Gastrocnemius medialis (tissue), 4 donors: ENCODE data around the gene POLR2A. TPM values are rescaled to one million over a fixed set of nuclear protein-coding genes. Genes with fewer than 3 reads are reported as not detected.

ENCODE experiments used
- ATAC-seq, 2 donors: fragments of 150-250 bp; one replicate each; pipeline ENCODE4 v1.9.1; 2016
- DNase-seq, 2 donors: peaks; one replicate each; pipeline ENCODE4 v3.0.0-alpha.2; 2019
- H3K27ac ChIP-seq, 4 donors: fragments of 200-600 bp; sonication (generic); 1 replicate in 1 of 4; 2 replicates in 3 of 4; pipeline ENCODE4 v1.5.1; 2016 to 2018; ENCODE audit warnings: mild to moderate bottlenecking in 2 of 4, moderate library complexity in 1 of 4
- H3K27me3 ChIP-seq, 3 donors: fragments of 200-600 bp; sonication (generic) in 2 of 3; 1 replicate in 1 of 3; 2 replicates in 2 of 3; pipeline versions ENCODE4 v1.5.1 to v1.6.0; 2016 to 2019; ENCODE audit warnings: mild to moderate bottlenecking in 1 of 3, moderate library complexity in 1 of 3
- H3K36me3 ChIP-seq, 2 donors: fragments of 200-600 bp; sonication (generic) in 1 of 2; one replicate each; pipeline ENCODE4 v1.5.1; 2017 to 2018
- H3K4me1 ChIP-seq, 2 donors: fragments of 200-600 bp; sonication (generic) in 1 of 2; one replicate each; pipeline ENCODE4 v1.5.1; 2016 to 2017; ENCODE audit warnings: mild to moderate bottlenecking in 2 of 2
- H3K4me3 ChIP-seq, 4 donors: fragments of 200-600 bp; sonication (generic) in 3 of 4; 1 replicate in 1 of 4; 2 replicates in 3 of 4; pipeline ENCODE4 v1.5.1; 2016 to 2019; ENCODE audit warnings: mild to moderate bottlenecking in 2 of 4
- H3K9me3 ChIP-seq, 3 donors: fragments of 200-600 bp; sonication (generic) in 2 of 3; 1 replicate in 1 of 3; 2 replicates in 2 of 3; pipeline ENCODE4 v1.5.1; 2016 to 2019
- CTCF ChIP-seq, 5 experiments: fragments of 450-650 bp in 3 of 5; fragments of 200-600 bp in 2 of 5; sonication (generic) in 2 of 5; IDR thresholded peaks in 4 of 5; conservative IDR thresholded peaks in 1 of 5; 1 replicate in 4 of 5; 2 replicates in 1 of 5; pipeline ENCODE4 v1.5.1; 2016 to 2019; ENCODE audit warnings: antibody characterized with exemption in 5 of 5, mild to moderate bottlenecking in 3 of 5, moderate library complexity in 3 of 5
- POLR2A ChIP-seq, 2 donors: fragments of 450-650 bp; IDR thresholded peaks; one replicate each; pipeline ENCODE4 v1.6.1; 2017; ENCODE audit warnings: antibody characterized with exemption in 2 of 2, mild to moderate bottlenecking in 2 of 2, moderate library complexity in 2 of 2
- in situ Hi-C, 4 donors: fragments of 200-750 bp; cut with MboI; loops; one replicate each; pipeline versions ENCODE4 v1.15.0 to v1.8.0; 2017; ENCODE audit warnings: low sequenced_read_pairs in 4 of 4
- intact Hi-C: fragments of 100-400 bp; cut with DNase I; formaldehyde crosslinking; loops from one replicate; pipeline ENCODE4 v1.15.1; 2023; ENCODE audit warnings: low total_unique reads
- total RNA-seq, 4 donors: library from RNA; depleted of rRNA; stranded (reverse); fragments of >200 nt; gene quantifications; one replicate each; pipeline versions ENCODE4 v1.1.0 to v1.2.3, GENCODE V29; 2016

The POLR2A gene
- total RNA-seq, 4 donors from 2014 or later = 20.3 to 56.9 (median 39.3) TPM

GRCh38 chr17:7476951-7477350 is 7.2 kb upstream of the POLR2A start:
- Histone ChIP-seq H3K9me3 (no peaks in the 10 kb centered on the region), H3K27ac (peak overlapping the region; percentile 97 to 100 (median 100)), H3K27me3 (no peaks in the 10 kb centered on the region), H3K4me1 (peaks cover 57 to 74% of the 10 kb centered on the region in 2 donors), H3K36me3 (no peaks in the 10 kb centered on the region), H3K4me3 (peak overlapping the region; percentile 80 to 99 (median 92))
- intact Hi-C loops = loop anchor here (2.0 kb wide), 1 partner anchor 32 kb away; the partner anchor contains the start of gene CHRNB1
- no peak for ATAC-seq
- TF ChIP-seq POLR2A (IDR thresholded peaks at IDR 0.05) = no peak
- TF ChIP-seq CTCF (IDR thresholded peaks at IDR 0.05 in 4 of 5, conservative IDR thresholded peaks at IDR 0.05 in 1 of 5) = no peak
- in situ Hi-C loops = loop anchor here in 1 of 4 donors (5.0 kb wide), 1 partner anchor 35 kb away; no protein-coding TSS in a partner anchor
- DNase-seq = no peak

GRCh38 chr17:7477392-7478275 is 6.5 kb upstream of the POLR2A start:
- intact Hi-C loops = loop anchor here (2.0 kb wide), 1 partner anchor 33 kb away; the partner anchor contains the start of gene CHRNB1
- ATAC-seq = no peak
- peak overlapping the region; percentile 80 to 99 (median 92) for H3K4me3 ChIP-seq

GRCh38 chr17:7478276-7479212 is 5.6 kb upstream of the POLR2A start:
- ATAC-seq = peak; percentile 8 to 10
- in situ Hi-C loops = loop anchor here in 1 of 4 donors (5.0 kb wide), 1 partner anchor 36 kb away; no protein-coding TSS in a partner anchor
- peak in 1 of 2 donors; percentile 0 for TF ChIP-seq POLR2A (IDR thresholded peaks at IDR 0.05)
- peak in 1 of 5 experiments; percentile 9 for TF ChIP-seq CTCF (IDR thresholded peaks at IDR 0.05 in 4 of 5, conservative IDR thresholded peaks at IDR 0.05 in 1 of 5)

More at GRCh38 chr17:7477392-7478275, 6.5 kb upstream of the POLR2A start:
- Histone ChIP-seq H3K27me3 (no peaks in the 10 kb centered on the region), H3K36me3 (no peaks in the 10 kb centered on the region), H3K27ac (peak overlapping the region; percentile 97 to 100 (median 100)), H3K4me1 (peaks cover 59 to 79% of the 10 kb centered on the region in 2 donors), H3K9me3 (no peaks in the 10 kb centered on the region)
- peak; percentile 22 to 44 for DNase-seq
- in situ Hi-C loops = loop anchor here in 1 of 4 donors (5.0 kb wide), 1 partner anchor 35 kb away; no protein-coding TSS in a partner anchor
- TF ChIP-seq CTCF (IDR thresholded peaks at IDR 0.05 in 4 of 5, conservative IDR thresholded peaks at IDR 0.05 in 1 of 5) (no peak), POLR2A (IDR thresholded peaks at IDR 0.05) (peak; percentile 32 to 42)

More at GRCh38 chr17:7478276-7479212, 5.6 kb upstream of the POLR2A start:
- Histone ChIP-seq H3K4me3 (peak overlapping the region; percentile 80 to 99 (median 92)), H3K27me3 (no peaks in the 10 kb centered on the region), H3K4me1 (peaks cover 59 to 79% of the 10 kb centered on the region in 2 donors), H3K9me3 (no peaks in the 10 kb centered on the region), H3K27ac (peak overlapping the region; percentile 97 to 100 (median 100)), H3K36me3 (no peaks in the 10 kb centered on the region)
- DNase-seq = peak; percentile 27 to 66
- intact Hi-C loops = no loop called here
